ENCODE results near the gene COL9A1.
"Not testable (repeated sequence)": the region's sequence is repeated elsewhere in the genome, so short reads cannot be mapped to it uniquely, and the experiment has no call there.

COL9A1 gene

GRCh38 chr6:70303034-70303525 lies at the start of gene COL9A1:
COL9A1 (minus strand) TSS chr6:70303084; CDS start chr6:70302924, 160 bp downstream.
- in situ Hi-C loops (cut with MboI; ENCODE audit: low sequenced_read_pairs) = no loop called here

- in situ Hi-C loops (cut with MboI; ENCODE audit: low sequenced_read_pairs) = no loop called here
Measured at GRCh38 chr6:70351461-70351860, 48.6 kb upstream of the COL9A1 start.

GRCh38 chr6:70345619-70346018 lies 42.7 kb upstream of the COL9A1 start:
- in situ Hi-C loops (cut with MboI; ENCODE audit: low sequenced_read_pairs) = no loop called here

- in situ Hi-C loops (cut with MboI; ENCODE audit: low sequenced_read_pairs) = no loop called here
Measured at GRCh38 chr6:70343313-70343712, 40.4 kb upstream of the COL9A1 start.

GRCh38 chr6:70339810-70340209 lies 36.9 kb upstream of the COL9A1 start:
- in situ Hi-C loops (cut with MboI; ENCODE audit: low sequenced_read_pairs) = not testable (repeated sequence)

GRCh38 chr6:70338775-70339174 lies 35.9 kb upstream of the COL9A1 start:
- in situ Hi-C loops (cut with MboI; ENCODE audit: low sequenced_read_pairs) = no loop called here

GRCh38 chr6:70337743-70338105 lies 34.8 kb upstream of the COL9A1 start:
- in situ Hi-C loops (cut with MboI; ENCODE audit: low sequenced_read_pairs) = no loop called here

GRCh38 chr6:70336996-70337742 lies 34.3 kb upstream of the COL9A1 start:
- in situ Hi-C loops (cut with MboI; ENCODE audit: low sequenced_read_pairs) = no loop called here

GRCh38 chr6:70327036-70327435 lies 24.2 kb upstream of the COL9A1 start:
- in situ Hi-C loops (cut with MboI; ENCODE audit: low sequenced_read_pairs) = no loop called here

GRCh38 chr6:70325009-70325408 lies 22.1 kb upstream of the COL9A1 start:
- in situ Hi-C loops (cut with MboI; ENCODE audit: low sequenced_read_pairs) = no loop called here

- in situ Hi-C loops (cut with MboI; ENCODE audit: low sequenced_read_pairs) = not testable (repeated sequence)
Measured at GRCh38 chr6:70317799-70318198, 14.9 kb upstream of the COL9A1 start.

- in situ Hi-C loops (cut with MboI; ENCODE audit: low sequenced_read_pairs) = no loop called here
Measured at GRCh38 chr6:70315079-70315751, 12.3 kb upstream of the COL9A1 start.

GRCh38 chr6:70314296-70314695 lies 11.4 kb upstream of the COL9A1 start:
- in situ Hi-C loops (cut with MboI; ENCODE audit: low sequenced_read_pairs) = no loop called here

- in situ Hi-C loops (cut with MboI; ENCODE audit: low sequenced_read_pairs) = no loop called here
Measured at GRCh38 chr6:70312165-70312745, 9.4 kb upstream of the COL9A1 start.

GRCh38 chr6:70310063-70310694 lies 7.3 kb upstream of the COL9A1 start:
- in situ Hi-C loops (cut with MboI; ENCODE audit: low sequenced_read_pairs) = no loop called here

GRCh38 chr6:70309243-70309642 lies 6.4 kb upstream of the COL9A1 start:
- in situ Hi-C loops (cut with MboI; ENCODE audit: low sequenced_read_pairs) = no loop called here

GRCh38 chr6:70308142-70308541 lies 5.3 kb upstream of the COL9A1 start:
- in situ Hi-C loops (cut with MboI; ENCODE audit: low sequenced_read_pairs) = not testable (repeated sequence)

- in situ Hi-C loops (cut with MboI; ENCODE audit: low sequenced_read_pairs) = no loop called here
Measured at GRCh38 chr6:70307008-70307407, 4.1 kb upstream of the COL9A1 start.

- in situ Hi-C loops (cut with MboI; ENCODE audit: low sequenced_read_pairs) = no loop called here
Measured at GRCh38 chr6:70304616-70305015, 1.7 kb upstream of the COL9A1 start.

- in situ Hi-C loops (cut with MboI; ENCODE audit: low sequenced_read_pairs) = no loop called here
Measured at GRCh38 chr6:70299456-70299855, 3.4 kb downstream of the COL9A1 start.

GRCh38 chr6:70298068-70298467 lies 4.8 kb downstream of the COL9A1 start:
- in situ Hi-C loops (cut with MboI; ENCODE audit: low sequenced_read_pairs) = no loop called here
